AG09319 (cell line): Measurements from ENCODE around the gene FASTK.

ENCODE experiments used
- DNase-seq: peaks from one replicate; pipeline ENCODE4 v3.0.0-alpha.2; 2010; ENCODE audit warnings: low read depth; ENCODE audit errors: extremely low read depth
- TF ChIP-seq, protein P1 (sequence below): IDR thresholded peaks from 2 replicates; pipeline ENCODE4 v1.5.1; 2011; ENCODE audit warnings: low read depth, mild to moderate bottlenecking, inconsistent platforms, low read length, moderate library complexity

The FASTK gene

DNA sequence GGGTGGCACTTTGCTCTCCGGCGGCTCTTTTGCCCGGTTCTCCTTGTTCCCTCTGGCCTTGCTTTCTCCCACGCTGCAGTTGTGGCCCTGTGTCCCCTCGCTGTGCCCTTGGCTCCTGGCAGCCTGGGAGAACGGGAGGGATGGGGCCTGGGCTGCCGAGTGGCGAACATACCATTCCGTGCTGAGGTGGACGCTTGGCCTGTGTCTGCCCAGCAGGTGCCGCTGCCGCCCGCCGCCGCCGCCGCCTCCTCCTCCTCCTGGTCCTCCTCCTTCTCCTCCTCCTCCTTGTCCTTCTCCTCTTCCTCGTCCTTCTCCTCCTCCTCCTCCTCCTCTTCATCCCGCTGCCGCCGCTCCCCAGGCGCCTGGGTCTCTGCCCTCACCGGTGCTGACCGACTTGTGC is 41.7 kb upstream of the FASTK start:
- DNase-seq: no peak
- TF ChIP-seq, protein P1, sequence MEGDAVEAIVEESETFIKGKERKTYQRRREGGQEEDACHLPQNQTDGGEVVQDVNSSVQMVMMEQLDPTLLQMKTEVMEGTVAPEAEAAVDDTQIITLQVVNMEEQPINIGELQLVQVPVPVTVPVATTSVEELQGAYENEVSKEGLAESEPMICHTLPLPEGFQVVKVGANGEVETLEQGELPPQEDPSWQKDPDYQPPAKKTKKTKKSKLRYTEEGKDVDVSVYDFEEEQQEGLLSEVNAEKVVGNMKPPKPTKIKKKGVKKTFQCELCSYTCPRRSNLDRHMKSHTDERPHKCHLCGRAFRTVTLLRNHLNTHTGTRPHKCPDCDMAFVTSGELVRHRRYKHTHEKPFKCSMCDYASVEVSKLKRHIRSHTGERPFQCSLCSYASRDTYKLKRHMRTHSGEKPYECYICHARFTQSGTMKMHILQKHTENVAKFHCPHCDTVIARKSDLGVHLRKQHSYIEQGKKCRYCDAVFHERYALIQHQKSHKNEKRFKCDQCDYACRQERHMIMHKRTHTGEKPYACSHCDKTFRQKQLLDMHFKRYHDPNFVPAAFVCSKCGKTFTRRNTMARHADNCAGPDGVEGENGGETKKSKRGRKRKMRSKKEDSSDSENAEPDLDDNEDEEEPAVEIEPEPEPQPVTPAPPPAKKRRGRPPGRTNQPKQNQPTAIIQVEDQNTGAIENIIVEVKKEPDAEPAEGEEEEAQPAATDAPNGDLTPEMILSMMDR: no peak

DNA sequence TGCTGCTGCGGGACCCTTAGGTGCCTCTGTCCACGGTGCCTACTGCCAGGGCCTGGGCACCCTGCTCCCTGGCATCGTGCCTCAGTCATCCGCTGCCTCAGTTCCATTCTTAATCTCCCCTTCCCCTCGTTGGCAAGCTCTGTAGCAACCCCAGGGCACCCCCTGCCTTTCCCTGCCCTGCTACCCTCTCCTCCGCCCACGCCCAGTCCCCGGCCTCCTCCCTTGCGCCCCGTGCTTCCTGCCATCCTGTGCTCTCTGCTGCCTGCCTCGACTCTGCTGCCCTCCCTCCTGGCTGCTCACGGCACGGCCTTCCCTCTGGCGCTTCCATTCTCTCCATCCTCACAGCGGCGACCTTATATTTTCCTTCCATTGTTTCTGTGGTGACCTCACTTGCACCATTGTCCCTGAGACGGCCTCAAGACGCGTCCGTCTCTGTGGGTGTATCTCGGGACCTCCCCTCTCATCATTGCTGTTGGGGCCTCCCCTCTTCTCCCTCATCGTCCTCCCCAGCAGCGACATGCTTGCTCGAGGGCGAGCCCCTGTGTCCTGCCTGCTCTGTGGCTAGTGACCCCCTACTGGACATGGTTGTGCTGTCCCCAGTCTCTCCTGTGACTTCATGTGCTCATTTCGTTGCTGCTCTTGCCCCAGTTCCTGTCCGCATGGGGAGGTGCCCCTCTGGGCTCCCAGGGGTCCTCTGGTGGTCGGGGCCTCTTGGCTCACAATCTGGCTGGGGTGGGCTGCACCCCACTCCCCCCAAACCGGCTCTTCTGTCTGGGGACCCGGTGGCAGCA is 41.0 kb upstream of the FASTK start:
- DNase-seq: no peak
- TF ChIP-seq, protein P1: no peak

DNA sequence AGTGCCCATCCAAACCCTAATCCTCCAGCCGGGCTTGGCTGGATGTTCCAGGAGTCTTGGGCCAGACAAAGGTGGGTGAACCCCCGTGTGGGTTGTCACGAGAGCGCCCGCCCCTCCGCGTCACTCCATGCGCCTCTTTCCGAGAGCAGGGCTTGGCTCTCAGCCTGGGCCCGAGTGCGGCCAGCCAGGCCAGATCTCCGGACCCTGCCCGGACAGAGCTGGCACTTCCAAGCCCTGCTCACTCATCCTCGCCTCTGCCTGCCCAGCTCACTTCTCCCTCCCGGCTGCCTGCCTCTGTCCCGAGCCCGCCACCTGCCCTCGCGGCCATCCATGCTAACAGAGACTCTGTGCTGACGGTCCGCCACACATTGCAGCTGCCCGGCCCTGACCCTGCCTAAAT is 40.3 kb upstream of the FASTK start:
- DNase-seq: no peak

GRCh38 chr7:151119902-151120301 is 39.3 kb upstream of the FASTK start:
- TF ChIP-seq, protein P1: no peak
- DNase-seq: no peak

More for the DNA sequence above, 40.3 kb upstream of the FASTK start:
- TF ChIP-seq, protein P1: no peak

DNA sequence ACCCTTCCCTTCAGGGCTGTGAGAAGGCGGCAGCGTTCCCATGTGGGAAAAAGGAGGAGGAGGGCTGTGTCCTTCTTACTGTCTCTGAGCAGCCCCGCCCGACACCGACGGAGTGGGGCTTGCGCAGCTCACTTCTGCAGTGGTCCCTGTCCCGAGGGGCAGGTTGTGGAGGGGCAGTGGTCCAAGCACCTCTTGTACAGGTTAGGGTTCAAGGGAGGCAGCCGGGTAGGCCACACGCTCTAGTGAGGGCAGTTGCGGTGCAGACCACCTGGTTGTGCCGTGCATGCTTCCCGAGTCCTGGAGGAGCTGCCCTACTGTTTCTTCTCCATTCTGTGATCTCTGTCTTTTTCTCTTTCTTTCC is 38.4 kb upstream of the FASTK start:
- TF ChIP-seq, protein P1: no peak
- DNase-seq: no peak

DNA sequence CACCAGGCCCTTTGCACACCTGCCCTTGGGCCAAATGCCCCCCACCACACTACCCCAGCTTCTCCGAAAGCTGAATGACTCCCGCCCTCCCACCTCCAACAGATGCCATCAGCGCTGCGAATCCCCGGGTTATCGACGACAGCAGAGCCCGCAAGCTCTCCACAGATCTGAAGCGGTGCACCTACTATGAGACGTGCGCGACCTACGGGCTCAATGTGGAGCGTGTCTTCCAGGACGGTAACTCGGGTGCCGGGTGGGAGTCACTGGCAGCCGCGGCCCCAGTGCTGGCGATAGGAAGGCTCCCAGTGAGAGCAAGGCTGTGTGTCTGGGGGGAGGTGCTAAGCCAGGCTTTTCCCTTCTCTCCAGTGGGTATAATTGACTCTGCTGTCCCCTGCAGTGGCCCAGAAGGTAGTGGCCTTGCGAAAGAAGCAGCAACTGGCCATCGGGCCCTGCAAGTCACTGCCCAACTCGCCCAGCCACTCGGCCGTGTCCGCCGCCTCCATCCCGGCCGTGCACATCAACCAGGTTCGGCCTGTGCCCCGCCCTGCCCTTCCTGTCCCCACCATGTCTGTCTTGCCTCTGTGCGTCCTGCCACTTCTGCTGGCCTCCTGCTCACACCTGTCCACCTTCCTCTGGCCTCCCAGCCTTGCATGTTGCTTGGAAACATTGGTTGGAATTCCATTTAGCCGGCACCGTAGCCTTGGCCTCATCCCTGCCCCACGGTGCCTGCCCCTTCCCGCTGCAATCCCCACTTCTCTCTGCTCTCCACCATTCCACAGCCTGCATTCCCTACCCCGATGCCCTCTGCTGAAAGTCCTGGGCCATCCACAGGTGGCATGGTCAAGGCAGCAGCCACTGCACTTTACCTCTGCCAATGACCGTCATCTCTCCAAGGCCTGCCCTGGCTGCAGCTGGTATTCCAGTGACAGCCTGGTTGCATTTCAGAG is 37.8 kb upstream of the FASTK start:
- TF ChIP-seq, protein P1: no peak
- DNase-seq: no peak

- no peak for DNase-seq
- TF ChIP-seq, protein P1: no peak
Observed at GRCh38 chr7:151117565-151117964, 37.0 kb upstream of the FASTK start.
